ENCODE data around the gene FBN1.

Gene FBN1

DNA sequence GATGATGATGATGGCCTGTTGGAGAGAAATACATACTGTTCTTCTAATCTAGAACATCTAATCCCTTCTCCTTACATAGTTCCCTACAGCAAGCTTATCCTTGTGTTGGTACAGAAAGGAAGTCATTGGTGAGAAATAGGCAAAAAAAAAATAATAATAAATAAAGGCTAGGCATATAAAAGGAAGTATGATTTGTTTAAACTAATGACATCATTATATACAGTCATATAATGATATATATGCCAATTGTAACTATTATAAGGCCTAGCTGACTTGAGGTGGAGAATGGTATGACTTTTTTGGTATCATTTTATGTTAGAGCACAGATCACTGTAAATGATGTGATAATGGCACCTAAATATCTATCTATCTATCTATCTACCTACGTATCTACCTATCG is 171.8 kb downstream of the FBN1 start:
- no peak for DNase-seq

DNA sequence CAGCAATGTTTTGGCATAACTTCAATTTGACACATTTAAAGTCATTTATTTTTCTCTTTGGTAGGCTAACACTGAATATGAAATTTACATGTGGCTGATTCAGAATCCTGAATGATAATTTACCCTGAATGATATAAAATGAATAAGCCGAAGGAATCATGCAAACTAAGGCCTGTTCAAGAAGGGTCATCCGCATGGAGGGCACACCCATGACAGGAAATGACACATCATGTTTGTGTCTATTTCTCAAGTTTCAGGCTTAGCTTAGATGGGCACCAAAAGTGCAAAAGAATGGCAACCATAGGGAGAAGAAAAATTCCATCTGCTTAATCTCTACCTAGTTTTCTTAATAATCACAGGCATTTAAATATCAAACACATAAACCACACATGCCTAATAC is 172.8 kb downstream of the FBN1 start:
- no peak for DNase-seq

DNA sequence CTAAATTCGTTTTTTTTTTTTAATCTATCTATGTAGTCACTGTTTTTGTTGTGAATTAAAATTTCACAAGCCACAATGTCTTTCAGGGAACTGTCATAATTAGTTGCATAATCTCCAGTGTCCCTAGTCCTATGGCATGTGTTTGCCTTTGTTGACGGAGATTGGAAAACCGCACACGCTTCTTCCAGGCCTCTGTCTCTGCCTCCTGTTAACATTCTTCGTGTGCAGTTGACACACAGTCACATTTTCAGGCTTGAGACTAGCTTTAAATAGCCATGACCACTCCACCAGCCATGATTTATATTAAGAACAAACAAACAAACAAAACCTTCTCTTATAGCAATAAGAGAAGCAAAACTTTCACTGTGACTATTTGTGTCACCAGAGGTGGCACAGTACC is 174.4 kb downstream of the FBN1 start:
- DNase-seq = no peak

DNA sequence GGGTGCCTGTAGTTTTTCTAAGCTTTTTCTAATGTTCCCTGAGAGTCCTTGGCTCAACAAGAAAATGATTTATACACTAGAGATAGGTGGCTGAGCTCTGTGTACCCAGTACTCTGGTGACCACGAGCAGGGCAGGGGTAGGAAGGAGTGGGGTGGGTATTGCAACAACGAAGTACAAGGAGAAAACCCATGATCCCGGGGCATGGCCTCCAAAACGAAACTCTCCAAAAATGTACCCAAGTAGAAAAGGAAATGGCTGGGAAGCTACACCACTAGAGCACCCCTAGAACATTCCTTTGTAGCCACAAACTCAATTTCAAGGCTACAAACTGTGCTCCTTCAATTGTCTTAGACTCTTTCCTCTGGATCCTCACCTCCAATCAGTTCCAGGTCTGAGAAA is 175.4 kb downstream of the FBN1 start:
- no peak for DNase-seq

DNA sequence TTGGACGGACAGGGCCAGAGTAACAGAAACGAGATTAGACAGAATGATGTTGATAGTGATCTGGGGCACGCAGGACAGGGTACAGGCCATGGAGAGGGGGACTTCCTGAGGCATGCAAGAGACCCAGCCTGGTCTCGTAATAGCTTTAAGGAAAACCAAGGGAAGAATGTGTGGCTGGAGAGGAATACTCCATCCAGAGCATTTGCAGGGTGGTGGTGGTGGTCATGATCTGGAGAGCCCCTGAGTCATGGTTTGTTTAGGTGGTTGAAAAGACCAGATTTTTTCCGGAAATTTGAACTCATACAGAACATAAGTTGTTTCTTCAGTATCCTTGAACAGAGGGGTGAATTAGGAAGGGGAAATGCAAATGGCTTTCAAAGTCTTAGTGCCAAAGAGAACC is 175.8 kb downstream of the FBN1 start:
- DNase-seq = no peak

DNA sequence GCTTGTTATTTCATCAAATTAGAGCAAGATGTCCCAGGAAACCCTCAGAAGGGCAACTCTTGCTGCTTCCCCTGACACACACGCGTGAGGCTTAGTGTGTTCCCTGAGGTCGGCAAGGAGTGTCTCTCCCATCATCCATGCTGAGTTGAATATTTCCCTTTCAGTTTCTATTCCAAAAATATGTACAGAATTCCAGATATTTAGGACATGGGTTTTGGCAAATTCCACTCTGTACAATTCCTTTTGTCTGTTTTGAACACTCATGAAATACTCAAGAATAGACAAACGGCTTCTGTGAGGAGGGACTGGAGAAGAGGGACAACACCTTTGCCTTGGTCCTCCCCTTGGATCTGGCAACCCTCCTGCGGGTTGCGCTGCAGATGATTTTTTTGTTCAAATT is 176.2 kb downstream of the FBN1 start:
- DNase-seq = no peak

DNA sequence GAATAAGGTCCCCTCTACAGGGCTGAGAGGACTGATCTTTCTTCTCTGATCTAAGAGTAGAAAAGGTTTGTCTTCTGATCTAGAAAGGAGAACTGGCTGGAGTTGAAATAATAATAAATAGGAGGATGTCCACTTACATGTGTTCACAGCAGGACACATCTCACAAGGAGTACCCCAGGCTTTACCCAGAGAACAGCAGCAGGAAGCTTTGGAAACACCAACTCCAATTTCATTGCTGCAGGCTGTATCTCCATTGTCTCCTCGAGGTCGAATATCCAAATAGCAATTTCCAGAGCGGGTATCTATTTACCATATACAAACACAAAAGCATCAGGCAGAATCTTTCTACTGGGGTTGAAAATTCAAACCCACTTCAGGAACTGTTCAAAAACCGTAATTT is 177.7 kb downstream of the FBN1 start:
- no peak for DNase-seq

DNA sequence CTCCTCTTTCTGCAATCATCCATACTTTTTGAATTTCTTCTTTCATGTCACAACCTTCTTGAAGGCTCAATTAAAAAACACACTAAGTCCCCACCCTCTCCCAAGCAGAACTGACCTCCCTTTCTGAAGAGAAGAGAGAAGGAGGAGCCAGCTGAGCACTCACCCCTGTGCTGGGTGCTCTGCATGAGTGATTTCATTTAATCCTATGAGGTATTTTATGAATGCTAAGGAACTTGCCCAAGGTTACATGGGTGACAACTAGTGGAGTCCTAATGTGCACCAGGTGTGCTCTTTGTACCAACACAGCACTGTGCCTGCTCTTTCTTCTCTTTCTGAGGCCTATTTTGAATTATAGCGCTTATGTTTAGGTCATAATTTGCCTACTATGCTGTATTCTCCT is 178.7 kb downstream of the FBN1 start:
- DNase-seq = no peak

DNA sequence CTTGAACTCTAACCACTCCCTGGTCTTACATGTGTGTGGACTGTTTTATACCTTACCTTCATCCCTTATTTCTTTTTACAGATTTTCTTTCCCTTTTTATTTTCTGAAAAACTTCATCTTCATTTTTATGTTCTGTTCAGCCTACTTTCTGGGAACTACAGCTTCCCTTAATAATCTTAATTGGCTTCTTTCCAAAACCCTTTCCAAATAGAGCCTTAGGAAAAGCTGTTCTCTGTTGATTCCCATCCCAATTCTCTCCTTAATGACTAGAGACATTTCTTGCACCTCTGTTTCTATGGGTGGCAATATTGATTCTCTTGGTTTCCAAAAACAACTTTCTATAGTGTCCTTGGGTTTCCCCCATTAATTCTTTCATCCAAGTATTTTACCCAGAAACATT is 179.4 kb downstream of the FBN1 start:
- DNase-seq = no peak

DNA sequence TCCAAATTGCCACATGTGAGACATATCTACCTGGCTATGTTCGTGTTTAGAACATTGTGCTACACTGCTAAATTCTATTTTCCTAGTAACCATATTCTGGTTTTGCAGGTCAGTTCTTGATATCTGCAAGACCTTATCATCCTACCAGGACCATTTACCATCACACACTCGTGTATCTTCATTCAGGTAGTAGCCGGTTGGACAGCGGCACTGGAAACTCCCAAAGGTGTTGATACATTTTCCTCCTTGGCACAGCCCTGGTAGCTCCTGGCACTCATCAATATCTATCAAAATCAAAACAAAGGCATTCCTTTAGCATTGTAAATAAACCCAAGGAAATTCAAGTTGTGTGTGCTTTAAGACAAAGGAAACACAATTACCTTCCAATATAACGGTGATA is 180.1 kb downstream of the FBN1 start:
- DNase-seq = no peak

DNA sequence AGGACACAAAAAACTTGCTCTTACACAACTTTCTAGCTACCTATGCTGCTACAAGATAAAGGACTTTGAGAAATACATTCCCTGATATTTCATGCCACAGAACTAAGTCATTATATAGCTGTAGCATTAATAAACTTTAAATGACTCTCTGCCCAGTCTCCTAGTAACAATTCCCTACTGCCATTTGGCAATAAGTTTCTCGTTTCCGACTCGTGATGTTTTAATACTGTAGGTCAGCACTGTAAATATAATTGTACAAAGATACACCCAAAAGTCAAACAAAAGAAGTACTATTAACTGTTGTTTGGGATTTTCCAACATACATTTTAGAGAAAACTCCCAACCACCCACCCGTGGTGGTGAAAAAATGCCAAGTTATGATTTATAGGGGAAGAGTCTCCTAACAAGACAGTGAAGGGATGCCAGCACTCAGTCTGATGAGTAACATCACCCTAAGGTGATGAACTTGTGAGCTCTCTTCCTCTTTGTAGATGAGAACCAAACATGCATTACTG is 182.1 kb downstream of the FBN1 start:
- DNase-seq = no peak

DNA sequence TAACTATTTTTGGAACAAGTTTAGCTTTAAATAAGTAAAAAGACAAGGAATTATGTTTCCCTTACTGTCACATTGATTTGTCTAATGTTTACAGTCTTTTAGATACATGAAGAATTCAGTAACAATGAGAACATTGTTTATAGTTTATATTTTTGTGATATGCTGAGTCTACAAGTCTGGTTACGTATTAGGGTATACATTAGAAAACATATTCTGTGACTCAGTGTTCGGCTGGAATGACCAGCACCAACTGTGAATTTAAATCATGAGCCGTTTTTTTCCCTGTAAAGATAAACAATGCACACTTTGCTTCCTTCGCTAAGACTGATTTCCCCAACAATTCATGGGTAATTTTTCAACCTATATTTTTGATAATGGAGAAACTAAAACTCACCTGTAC is 182.8 kb downstream of the FBN1 start:
- no peak for DNase-seq

DNA sequence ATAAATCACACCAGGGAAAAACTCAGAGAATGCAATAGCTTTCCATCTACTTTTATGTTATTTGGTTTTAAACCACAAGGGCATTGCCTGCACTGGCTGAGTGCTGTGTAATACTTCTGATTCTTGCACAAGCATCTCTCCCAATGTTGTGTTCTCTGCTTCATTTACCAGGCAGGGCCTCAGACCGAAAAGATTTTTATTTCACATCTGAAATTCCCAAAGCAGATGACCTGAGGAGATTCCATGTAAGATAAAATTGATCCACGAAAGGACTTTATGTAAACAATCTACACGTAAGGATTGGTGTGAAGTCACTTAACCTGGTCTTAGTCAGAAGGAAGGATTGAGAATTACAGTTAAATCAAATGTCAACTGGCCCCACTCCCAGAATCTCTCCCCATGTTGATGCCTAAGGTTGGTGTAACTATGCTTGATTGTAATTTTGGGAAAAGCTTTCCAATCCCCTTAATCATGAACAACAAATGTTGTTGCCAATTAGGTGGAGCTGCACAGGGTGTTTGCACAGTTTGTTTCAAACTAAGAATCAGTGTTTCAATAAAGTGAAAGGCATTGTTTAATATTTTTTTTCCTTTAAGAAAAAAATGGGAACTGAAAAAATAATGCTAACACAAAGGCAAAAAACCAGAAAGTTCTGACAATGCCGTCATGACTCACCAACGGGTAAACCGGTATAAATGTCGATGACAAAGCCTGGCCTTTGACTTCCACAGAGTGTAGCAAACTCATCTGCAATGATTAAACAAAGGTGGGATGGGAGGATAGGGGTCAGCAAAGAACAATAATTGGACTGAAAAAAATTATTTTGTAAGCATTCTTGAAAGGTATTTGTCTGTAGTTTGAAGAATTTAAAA is 185.7 kb downstream of the FBN1 start:
- no peak for DNase-seq

DNA sequence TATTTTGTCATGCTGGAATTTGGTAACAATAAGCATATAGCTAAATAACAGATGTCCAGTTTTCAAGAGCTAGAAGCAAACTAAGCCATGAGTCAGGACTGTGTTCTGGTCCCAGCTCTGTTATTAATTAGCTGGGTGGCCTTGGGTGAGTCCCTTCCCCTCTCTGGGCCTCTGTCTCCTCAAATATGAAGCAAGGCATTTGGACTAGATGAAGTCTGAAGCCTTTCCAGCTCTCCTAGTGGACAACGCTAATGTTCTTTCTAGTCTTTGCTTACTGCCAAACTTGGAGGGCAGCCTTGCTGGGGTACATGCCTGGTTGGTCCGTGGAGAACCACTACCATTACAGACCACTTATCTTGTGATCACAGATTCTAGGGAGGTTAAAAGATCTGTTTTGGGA is 186.6 kb downstream of the FBN1 start:
- DNase-seq = no peak

DNA sequence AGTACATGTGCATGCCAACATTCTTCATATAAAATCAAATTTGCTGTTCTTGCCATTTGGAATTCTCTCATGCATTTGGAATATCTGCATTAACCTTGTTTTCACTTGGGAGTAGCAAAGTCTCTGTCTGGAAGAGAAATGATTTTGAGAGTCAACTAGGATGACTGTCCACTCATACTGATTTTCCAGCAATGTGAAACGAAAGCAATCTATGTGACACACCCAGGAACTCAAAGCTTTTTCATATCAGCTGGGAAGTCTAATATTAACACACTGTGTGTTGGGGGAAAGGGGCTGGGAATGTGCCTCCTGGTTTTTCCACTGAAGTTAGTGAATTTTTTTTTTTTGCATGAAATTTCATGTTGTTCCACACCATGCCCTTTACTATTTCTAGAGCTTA is 189.4 kb downstream of the FBN1 start:
- no peak for DNase-seq

DNA sequence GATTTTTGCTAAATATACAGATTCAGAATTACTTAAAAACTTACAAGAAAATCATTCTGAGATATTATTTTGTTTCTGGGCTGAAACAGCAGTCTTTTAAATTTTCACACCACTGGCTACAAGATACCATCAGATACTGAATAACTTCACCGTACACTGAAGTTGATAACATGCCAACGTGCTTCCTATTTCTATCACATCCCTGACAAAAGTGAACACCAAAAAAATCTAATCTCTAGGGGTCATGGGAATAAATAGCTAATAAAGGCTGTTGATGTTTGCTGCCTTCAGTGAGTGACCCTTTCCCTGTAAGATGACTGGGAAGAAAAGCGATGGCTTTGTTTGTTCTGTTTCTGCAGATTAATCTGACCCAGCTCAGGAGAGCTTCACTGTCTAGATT is 193.8 kb downstream of the FBN1 start:
- no peak for DNase-seq

DNA sequence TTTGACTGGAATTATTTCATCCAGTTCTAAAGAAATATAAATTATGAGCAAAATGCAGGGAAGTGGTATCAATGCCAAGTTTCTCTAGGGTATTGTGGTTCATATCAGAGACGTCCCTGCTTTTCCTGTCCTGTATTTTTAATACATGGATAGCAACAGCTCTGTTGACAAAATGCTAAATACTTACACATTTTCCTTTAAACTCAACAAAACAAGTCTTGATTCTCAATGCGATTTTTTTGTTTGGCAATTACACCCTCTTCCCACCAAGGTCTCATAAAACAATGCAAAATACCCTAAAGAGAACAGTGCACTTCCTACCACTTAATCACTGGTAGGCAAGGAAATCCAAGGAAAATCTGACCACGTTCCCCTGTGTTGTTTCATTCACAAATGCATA is 194.3 kb downstream of the FBN1 start:
- no peak for DNase-seq

DNA sequence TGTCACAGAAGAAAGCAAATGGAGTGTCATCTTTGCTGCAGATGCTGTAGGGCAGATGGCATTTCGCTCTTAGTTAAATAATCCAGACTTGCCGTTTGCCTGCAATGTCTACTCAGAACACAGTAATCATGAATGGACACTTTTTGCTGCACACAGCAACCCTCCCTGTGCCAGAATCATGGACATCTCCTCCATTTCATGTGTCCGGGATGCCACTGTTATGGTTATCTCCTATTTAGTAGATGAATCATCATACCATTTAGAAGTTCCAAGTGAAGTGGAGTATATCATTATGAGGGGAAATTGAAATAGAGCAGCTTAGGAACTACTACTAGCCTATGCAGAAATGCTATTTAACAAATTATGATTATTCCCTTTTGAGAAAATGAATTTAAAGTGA is 195.8 kb downstream of the FBN1 start:
- no peak for DNase-seq

DNA sequence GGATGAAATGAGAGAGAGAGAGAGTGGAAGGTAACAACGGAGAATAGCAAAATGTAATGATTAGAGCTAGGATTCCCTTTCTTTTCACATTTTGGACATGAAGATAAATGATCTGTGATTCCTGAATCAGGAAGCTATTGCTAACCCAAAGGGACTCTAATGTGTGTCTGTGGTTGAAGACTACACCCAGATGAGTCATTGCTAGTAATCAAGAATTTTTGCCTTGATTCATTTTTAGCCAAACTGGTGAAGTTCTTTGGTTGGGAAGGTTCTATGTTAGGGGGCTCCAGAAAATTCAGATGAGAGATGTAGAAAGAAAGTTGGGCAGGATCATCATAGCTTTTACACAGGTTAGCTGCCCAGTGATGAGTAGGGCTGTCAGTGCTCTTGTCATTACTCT is 197.9 kb downstream of the FBN1 start:
- DNase-seq = no peak

DNA sequence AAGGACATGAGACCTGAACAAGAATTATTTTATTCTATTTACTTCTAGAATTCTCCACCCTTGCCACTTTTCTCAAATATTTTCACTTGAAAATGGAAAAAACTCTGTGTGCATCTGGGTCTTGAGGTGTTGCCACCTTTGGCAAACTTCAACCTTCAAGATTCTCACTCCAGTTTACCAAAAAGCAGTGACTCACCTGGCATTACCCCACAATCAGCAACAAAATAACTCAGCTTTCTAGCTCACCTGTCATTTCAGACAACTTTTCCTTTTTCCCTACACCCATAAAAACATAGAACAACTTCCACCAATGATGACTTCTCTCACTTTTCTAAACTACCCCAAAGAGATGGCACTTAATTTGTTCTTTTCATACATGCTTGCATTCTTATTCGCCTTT is 198.5 kb downstream of the FBN1 start:
- no peak for DNase-seq

DNA sequence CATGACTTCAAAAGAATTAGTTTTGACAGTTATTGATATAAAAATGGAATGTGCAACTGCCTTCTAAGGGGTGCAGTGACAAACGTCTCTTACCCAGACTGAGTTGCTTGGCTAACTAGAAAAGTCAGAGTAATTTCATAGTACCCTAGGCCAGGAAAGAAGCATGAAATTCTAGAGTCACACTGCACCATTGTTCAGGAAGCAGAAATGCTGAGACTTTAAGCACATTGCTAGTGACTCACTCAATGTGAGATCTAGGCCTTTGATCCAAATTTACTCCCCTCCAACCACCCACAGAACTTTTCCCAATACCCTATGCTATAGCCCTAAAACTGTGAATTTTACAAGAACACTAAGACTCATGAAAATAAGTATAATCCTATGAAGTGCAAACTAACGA is 203.5 kb downstream of the FBN1 start:
- DNase-seq = no peak

DNA sequence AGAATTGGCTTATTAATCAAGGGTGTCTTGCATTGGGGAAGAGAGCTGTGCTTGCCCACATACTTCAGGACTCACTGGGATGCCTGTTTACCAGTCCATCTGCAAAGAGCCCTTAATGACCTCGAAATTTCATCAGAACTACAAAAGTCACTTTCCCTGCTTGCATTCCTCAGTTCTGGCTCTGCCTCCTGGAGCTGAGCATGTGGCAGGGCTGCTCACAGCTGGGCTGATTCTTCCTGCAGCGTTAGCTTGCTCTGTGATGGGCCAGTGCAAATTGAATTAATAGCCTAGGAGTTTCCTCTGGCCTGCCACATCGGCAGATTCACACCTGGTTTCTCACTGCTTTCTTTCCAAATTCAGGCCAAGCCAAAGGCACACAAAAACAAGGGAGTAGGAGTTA is 205.4 kb downstream of the FBN1 start:
- no peak for DNase-seq

DNA sequence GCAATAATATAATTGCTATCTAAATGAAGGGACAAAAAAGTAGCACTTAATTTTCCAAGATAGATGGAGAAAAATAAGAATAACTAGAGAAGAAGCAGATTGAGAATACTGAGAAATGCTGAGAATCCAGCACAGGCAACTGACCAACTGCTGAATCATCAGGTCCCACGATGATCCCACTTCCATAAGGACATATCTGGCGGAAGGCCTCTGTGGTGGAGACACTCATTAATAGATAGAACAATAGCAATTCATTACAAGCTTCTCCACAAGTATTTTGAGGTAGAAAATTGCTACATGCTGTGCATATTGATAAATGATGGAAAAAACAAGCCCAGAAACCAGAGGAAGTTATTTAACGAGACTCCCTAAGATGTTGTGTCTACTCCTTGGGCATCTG is 208.3 kb downstream of the FBN1 start:
- no peak for DNase-seq

DNA sequence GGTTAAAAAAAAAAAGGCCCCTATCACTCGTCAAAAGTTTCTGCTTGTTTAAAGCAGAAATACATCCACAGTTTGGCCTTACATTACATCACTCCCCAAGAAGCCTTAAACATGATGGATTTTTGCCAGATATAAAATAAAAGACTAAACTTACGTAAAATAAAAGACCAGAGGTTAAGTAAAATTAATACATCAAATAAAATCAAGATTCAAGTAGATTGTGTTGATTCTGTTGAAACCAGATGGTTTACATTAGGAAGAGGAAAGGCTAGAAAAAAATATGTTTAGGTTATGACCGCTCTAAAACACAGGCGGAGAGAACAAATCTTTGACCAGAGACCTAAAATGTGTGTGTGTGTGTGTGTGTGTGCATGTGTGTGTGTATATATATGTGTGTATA is 210.2 kb downstream of the FBN1 start:
- no peak for DNase-seq
